ENCODE results near the gene KATNAL2.
A peak's percentile ranks its signal among the peaks of the same experiment; 100 is the strongest.

Gene KATNAL2

GRCh38 chr18:47115205-47115604, 197.8 kb downstream of the KATNAL2 start:
- DNase-seq = no peak

GRCh38 chr18:47118981-47119380, 201.6 kb downstream of the KATNAL2 start:
- no peak for DNase-seq

- DNase-seq = no peak
Observed at GRCh38 chr18:47120428-47120827, 203.0 kb downstream of the KATNAL2 start.

GRCh38 chr18:47121146-47121545, 203.7 kb downstream of the KATNAL2 start:
- no peak for DNase-seq

- DNase-seq = no peak
Observed at GRCh38 chr18:47141289-47141688, 223.9 kb downstream of the KATNAL2 start.

GRCh38 chr18:47143153-47143552, 225.8 kb downstream of the KATNAL2 start:
- no peak for DNase-seq

- DNase-seq = no peak
Observed at GRCh38 chr18:47143899-47144485, 226.6 kb downstream of the KATNAL2 start.

GRCh38 chr18:47146206-47146605, 228.8 kb downstream of the KATNAL2 start:
- no peak for DNase-seq

GRCh38 chr18:47149457-47150028, 232.1 kb downstream of the KATNAL2 start:
- no peak for DNase-seq

GRCh38 chr18:47150029-47150823, 232.8 kb downstream of the KATNAL2 start, which contains the start of gene HDHD2:
TSS of gene HDHD2 (minus strand) at chr18:47150500. CDS start at chr18:47136439, 14,061 bp downstream.
- peak; percentile 65 for DNase-seq

GRCh38 chr18:47150824-47151366, 233.5 kb downstream of the KATNAL2 start:
- peak; percentile 36 for DNase-seq

GRCh38 chr18:47151439-47151838, 234.0 kb downstream of the KATNAL2 start:
- DNase-seq = peak; percentile 25
